Stimulated activated CD4-positive, alpha-beta T cell treated with anti-CD3 and anti-CD28 coated beads, Interleukin-4, amount 100 ng/mL, for 24 hours (primary cell): ENCODE data around the gene HAGHL.

ENCODE experiments used
- DNase-seq: peaks from one replicate; pipeline ENCODE4 v3.0.0-alpha.2; 2020

HAGHL gene

DNA sequence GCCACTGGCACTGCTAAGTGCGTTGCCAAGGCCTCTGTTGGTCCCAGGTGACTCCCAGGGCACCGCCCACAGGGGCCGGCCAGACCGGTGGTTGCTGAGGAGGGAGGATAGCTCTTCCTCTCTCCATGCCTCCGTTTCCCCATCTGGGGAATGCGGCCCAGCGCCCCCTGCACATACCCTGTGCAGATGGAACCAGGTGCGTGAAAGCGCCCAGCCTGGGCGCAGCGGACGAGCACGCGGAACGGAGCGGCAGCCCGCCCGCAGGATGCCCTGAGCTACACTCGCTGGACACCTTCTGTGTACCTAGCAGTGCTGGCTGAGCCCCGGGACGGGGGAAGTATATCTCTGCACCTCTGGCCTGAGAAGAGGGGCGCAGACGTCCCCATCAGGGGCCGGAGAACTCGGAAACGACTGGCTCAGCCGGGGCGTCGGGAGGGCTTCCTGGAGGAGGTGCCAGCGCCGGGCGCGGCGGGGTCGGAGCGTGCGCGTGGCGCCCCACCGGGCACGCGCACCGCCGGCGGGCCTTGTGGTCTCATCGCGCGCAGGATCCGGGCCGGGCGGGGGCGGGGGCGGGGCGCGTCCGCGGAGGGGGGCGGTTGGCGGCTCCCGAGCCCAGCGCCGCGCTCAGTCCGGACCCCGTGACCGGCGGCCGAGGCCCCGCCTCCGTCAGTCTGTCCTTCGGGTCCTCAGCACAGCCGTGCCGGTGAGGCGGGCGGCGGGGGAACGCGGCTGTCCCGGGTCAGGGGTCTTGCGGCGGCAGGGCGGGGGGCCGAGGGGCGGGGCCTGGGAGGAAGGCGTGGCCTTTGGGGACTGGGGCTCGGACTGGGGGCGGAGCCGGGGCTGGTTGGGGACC is at the start of gene HAGHL, which contains the start of gene CCDC78:
Gene HAGHL (plus strand): TSS at position 669 of the 853 bp plus-strand sequence. CDS start 404 bp downstream, outside the sequence.
Gene CCDC78 (minus strand): TSS at position 6 of the 853 bp plus-strand sequence. CDS start 76 bp downstream, outside the sequence.
- DNase-seq = peak; percentile 47

DNA sequence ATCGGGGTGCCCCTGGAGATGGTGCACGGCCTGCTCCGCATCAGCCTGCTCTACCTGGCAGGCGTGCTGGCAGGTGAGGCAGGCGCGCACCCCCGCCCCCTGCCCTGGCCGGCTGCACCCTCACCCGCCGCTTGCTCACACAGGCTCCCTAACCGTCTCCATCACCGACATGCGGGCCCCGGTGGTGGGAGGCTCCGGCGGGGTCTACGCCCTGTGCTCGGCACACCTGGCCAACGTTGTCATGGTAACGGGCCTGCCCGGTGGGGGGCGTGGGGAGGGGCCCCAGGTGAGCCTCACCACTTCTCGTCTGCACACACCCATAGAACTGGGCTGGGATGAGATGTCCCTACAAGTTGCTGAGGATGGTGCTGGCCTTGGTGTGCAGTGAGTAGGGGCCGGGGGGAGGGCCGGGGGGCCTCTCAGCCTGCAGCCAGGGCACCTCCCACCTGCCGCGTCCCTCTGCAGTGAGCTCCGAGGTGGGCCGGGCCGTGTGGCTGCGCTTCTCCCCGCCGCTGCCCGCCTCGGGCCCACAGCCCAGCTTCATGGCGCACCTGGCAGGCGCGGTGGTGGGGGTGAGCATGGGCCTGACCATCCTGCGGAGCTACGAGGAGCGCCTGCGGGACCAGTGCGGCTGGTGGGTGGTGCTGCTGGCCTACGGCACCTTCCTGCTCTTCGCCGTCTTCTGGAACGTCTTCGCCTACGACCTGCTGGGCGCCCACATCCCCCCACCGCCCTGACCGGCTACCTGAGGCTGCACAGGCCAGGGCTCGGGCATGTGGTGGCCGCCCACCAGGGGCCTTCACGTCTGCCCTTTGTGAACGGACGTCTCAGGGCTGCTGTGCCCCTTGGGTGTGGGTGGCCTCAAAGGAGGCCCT is 49.4 kb upstream of the HAGHL start:
- no peak for DNase-seq

DNA sequence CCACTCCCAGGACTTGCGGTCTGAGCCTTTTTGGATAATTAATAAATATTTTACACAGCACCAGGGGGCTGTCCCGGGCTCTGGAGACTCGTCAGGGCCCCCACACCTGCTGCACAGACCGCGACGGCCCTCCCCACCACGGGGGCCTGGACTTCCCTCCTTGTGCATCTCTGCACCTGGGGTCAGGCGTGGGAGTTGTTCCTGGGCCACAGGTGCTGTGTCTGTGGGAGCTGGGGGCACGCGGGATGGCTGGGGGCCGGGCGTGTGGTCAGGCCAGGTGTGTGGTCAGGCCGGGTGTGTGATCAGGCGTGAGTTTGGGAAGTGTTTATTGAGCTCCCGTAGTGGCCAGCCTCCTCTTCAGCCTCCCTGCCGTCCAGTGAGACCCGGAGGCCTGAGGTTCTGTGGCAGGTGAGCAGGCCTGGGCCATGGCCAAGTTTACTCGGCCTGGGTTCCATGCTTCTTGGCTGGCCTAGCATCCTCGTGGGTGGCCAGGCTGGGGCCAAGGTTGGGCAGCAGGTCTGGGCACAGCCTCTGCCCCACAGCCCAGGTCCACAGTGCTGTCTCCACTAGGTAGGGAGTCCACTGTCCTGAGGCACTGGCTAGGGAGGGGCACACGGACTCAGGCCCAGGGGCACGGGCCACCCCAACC is 48.6 kb upstream of the HAGHL start:
- no peak for DNase-seq

GRCh38 chr16:678858-679813 is 47.8 kb upstream of the HAGHL start:
- peak; percentile 55 for DNase-seq

GRCh38 chr16:679814-680624 is 46.9 kb upstream of the HAGHL start, which contains the start of gene STUB1:
STUB1 (plus strand) TSS chr16:680410; CDS start chr16:680526, 116 bp downstream.
- DNase-seq = peak; percentile 89

DNA sequence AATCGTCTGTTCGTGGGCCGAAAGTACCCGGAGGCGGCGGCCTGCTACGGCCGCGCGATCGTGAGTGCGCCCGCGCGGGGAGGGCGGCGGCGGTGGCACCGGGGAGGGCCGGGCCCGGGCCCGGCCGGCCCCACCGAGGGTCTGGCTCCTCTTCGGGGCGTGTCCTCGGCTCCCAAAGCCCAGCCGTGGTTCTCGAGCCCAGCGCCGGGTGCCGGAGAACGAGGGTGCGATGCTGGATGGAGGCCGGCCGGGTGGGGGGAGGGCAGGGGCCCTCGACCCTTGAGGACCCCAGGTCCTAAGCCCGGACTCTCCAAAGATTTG is 46.3 kb upstream of the HAGHL start:
- DNase-seq = no peak

DNA sequence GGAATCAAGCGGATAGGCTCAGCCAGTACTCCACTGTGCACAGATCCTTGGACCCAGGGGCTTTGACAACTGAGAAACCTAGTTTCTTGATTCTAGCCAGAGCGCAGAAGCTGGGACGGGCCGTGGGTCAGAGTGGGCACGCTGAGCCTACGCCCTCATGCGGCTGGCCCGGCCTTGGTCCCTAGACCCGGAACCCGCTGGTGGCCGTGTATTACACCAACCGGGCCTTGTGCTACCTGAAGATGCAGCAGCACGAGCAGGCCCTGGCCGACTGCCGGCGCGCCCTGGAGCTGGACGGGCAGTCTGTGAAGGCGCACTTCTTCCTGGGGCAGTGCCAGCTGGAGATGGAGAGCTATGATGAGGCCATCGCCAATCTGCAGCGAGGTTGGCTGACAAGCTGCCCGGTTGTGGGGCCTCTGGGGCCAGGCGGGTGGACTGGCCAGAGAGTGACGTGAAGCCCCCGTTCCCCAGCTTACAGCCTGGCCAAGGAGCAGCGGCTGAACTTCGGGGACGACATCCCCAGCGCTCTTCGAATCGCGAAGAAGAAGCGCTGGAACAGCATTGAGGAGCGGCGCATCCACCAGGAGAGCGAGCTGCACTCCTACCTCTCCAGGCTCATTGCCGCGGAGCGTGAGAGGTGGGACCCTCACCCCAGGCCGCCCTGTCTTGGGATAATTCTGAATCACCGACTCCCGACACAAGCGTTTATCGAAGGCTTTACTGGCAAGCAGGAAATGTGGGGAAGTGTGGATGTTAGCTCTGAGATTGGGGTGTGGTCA is 45.8 kb upstream of the HAGHL start:
- DNase-seq = no peak

DNA sequence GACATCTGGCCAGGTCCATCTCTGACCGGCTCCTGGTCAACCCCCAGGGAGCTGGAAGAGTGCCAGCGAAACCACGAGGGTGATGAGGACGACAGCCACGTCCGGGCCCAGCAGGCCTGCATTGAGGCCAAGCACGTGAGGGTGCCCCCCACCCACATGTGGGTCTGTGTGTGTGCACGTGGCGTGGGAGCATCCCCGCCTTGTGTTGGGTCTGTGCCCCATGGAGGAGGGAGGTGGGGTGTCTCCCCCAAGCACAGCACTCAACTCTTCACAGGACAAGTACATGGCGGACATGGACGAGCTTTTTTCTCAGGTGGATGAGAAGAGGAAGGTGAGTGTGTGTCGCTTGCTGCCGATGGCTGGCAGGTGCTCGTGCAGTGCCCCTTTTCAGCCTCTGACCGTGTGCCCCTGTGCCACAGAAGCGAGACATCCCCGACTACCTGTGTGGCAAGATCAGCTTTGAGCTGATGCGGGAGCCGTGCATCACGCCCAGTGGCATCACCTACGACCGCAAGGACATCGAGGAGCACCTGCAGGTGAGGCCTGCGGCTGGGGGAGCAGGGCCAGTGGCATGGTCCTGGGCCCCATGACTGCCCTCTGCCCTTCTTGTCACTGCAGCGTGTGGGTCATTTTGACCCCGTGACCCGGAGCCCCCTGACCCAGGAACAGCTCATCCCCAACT is 45.0 kb upstream of the HAGHL start:
- DNase-seq = no peak

DNA sequence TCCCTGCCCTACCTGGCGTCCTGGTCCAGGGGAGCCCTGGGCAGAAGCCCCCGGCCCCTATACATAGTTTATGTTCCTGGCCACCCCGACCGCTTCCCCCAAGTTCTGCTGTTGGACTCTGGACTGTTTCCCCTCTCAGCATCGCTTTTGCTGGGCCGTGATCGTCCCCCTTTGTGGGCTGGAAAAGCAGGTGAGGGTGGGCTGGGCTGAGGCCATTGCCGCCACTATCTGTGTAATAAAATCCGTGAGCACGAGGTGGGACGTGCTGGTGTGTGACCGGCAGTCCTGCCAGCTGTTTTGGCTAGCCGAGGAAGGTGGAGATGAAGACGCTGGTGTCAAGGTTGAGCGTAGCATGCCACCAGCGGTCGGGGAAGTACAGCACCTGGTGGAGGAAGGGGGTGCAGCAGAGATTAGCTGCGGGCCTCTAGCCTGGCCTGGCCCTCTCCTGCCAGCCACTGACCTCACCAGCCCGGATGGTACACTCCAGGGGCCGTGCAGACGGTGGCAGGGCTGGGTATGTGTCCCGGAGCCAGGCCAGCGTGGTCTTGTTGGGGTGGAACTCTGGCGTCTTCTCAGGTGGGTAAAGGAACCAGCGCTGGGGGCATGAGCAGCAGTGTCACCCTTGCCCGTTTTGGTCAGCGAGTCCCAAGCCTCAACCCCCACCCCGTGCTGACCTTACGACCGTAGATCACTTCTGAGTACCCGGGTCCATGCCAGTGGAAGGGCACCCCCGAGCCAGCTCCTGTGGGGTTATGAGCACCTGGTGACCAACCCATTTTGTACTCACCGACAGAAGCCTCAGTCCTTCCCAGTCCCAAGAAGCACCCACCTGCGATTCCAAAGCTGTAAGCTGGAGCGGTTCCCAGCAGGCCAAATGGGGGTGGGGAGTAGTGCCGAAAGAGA is 44.2 kb upstream of the HAGHL start:
- no peak for DNase-seq

DNA sequence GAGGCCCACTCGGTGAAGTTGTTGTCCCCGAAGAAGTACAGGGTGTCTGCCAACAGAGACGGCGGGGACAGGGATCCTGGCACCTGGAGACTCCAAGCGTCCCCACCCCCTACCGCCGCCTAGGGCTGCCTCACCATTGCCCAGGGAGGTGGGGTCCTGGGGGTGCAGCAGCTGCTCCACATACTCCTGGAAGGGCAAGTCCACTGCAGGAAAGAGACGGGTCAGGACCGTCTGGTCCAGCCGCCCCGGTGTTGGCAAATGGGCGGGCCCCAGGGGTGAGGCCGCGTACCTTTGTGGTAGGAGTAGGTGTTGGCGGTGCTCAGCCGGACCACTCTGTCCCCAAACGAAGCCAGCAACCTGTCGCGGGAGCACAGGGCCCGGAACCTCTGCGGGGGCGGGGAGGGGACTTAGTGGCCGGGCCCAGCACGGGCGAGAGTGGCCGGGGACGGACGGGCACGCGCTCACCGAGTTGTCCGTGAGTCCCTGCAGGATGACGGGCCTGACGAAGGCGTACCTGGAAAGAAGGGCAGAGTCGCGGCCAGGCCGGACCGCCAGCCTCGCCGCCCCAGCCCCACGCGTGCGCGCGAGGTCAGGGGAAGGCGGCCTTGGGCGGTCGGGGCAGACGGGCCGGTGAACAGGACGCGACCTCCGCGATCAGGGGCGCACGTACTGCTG is 43.4 kb upstream of the HAGHL start:
- no peak for DNase-seq

DNA sequence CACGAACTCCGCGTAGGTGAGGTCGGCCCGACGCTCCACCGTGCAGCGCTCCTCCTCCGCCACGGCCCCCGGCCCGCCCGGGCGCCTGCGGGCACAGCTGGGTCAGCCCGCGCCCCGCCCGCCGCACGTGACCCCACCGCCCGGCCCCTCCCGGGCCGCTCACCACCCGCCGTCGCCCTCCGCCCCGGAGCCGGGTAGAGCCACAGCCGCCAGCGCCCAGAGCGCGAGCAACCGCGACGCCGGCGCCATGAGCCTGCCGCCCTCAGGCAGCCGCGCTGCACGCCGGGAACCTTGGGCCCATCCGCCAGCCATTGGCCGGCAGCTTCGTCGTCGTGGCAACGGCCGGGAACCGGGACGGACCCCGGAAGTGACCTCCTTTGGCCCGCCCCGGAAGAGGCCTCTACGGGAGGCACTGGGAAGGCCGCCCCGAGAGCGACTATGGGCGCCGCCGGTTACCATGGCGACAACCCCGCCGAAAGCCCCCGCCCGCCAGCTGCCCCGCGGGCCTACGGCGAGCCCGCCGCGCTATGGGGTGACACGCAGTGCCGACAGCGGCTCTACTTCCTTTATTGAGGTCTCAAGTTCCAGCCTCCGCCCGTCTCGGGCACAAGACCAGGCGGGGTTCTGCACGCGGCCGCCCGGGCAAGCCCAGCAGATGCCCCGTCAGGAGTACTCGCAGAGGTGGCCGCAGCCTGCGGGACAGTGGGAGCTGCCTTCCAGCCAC is 42.7 kb upstream of the HAGHL start, which contains the start of gene JMJD8:
Gene JMJD8 (minus strand): TSS at position 264 of the 724 bp plus-strand sequence. CDS start 15 bp downstream, at position 249.
- DNase-seq = peak; percentile 98

DNA sequence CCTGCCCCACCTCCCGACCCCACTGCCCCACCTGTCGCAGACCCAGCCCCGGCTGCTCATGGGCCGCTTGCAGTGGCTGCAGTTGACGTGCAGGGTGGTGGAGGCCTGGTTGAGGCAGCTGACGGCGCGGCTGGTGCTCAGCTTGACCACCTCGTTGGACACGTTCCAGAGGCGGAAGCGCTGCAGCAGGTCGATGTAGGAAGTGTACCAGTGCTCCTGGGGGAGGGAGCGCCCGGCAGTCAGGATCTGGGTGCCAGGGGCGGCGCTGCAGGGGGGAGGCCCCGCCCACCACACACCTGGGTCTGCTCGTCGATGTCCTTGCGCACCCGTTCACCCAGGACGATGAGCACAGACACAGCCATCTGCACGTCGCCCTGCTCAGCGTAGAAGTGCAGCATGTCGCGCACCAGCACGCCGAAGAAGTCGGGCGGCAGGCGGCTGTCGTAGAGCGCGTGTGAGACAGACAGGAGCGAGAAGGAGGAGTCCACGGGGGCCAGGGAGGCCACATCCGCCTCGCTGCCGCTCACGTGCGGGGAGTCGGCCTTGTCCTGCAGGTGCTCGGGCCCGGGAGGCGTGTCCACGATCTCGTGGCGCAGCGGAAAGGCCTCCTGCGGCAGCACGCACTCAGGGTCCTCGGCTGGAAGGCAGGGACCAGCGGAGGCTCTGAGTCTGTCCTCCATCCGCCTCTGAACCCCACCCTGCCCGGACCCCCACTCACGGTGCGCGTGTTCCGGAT is 41.8 kb upstream of the HAGHL start:
- no peak for DNase-seq

- no peak for DNase-seq
Observed at GRCh38 chr16:685967-686366, 40.9 kb upstream of the HAGHL start.

DNA sequence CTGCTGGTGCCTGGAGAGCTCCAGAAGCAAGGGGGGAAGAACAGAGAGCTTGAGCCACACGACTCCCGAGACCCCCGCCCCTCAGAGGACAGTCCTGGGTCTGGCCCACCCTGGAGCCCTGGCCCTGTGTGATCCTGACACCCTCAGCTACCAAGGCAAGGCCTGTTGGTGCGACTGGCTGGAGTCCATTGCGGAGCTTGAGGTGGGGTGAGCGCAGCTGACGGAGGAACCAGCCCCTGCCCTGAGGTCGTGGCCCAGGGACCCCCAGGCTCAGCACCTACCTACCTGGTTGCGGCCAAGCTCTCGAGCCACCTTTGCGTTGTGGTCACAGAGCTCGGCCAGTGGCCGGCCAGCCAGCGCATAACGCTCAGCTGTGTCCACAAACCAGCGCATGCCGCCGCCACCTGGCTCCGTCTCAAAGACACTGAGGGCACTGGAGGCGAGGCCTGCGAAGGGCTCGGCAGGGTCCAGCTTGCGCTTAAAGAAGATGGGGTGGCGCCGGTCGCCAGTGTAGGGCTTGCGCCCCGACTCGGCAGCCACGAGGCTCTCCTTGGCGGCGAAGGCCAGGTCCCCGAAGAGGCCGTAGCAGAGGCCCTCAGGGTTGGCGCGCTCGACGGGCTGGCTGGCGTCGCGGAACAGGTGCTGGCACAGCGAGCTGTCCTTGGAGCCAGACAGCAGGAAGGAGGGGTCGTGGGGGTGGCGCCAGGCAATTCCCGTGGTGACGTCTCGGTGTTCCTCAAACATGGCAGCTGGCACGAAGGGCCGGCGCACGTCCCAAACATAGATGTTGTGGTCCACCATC is 40.2 kb upstream of the HAGHL start:
- no peak for DNase-seq

GRCh38 chr16:687499-687898 is 39.4 kb upstream of the HAGHL start:
- no peak for DNase-seq
